Epidermal melanocyte (primary cell): ENCODE measurements around the gene GSG1L.

Source experiments
- DNase-seq: peaks from one replicate; pipeline ENCODE4 v3.0.0; 2011; ENCODE audit warnings: low spot score; ENCODE audit not compliant: insufficient read length

GSG1L gene

GRCh38 chr16:28063591-28064061 lies at the start of gene GSG1L:
TSS of gene GSG1L (minus strand) at chr16:28063714. CDS start at chr16:28063424, 290 bp downstream.
- no peak for DNase-seq

GRCh38 chr16:28112908-28113307 lies 49.4 kb upstream of the GSG1L start:
- DNase-seq, result no peak

GRCh38 chr16:28110977-28111376 lies 47.5 kb upstream of the GSG1L start:
- no peak for DNase-seq

GRCh38 chr16:28110479-28110878 lies 47.0 kb upstream of the GSG1L start:
- DNase-seq, result no peak

GRCh38 chr16:28110074-28110473 lies 46.6 kb upstream of the GSG1L start:
- DNase-seq, result no peak

- DNase-seq, result no peak
Measured at GRCh38 chr16:28108590-28109247, 45.2 kb upstream of the GSG1L start.

- DNase-seq, result no peak
Measured at GRCh38 chr16:28107232-28107631, 43.7 kb upstream of the GSG1L start.

- DNase-seq, result no peak
Measured at GRCh38 chr16:28106467-28107215, 43.1 kb upstream of the GSG1L start.

- DNase-seq, result no peak
Measured at GRCh38 chr16:28105954-28106353, 42.4 kb upstream of the GSG1L start.

- DNase-seq, result no peak
Measured at GRCh38 chr16:28105297-28105696, 41.8 kb upstream of the GSG1L start.

- DNase-seq, result no peak
Measured at GRCh38 chr16:28104404-28104803, 40.9 kb upstream of the GSG1L start.

- no peak for DNase-seq
Measured at GRCh38 chr16:28103516-28104170, 40.1 kb upstream of the GSG1L start.

GRCh38 chr16:28101533-28101890 lies 38.0 kb upstream of the GSG1L start:
- DNase-seq, result no peak

- no peak for DNase-seq
Measured at GRCh38 chr16:28100810-28101532, 37.5 kb upstream of the GSG1L start.

GRCh38 chr16:28098959-28099945 lies 35.7 kb upstream of the GSG1L start:
- no peak for DNase-seq

GRCh38 chr16:28098171-28098958 lies 34.9 kb upstream of the GSG1L start:
- no peak for DNase-seq

- DNase-seq, result no peak
Measured at GRCh38 chr16:28096983-28097899, 33.7 kb upstream of the GSG1L start.

- no peak for DNase-seq
Measured at GRCh38 chr16:28093385-28093725, 29.8 kb upstream of the GSG1L start.
